ENCODE data around the gene MBP.

Gene MBP

GRCh38 chr18:77096936-77097886 lies 35.4 kb downstream of the MBP start:
- DNase-seq (ENCODE audit: low read depth) = no peak
- TF ChIP-seq CTCF (IDR thresholded peaks at IDR 0.05; ENCODE audit: control insufficient read depth, extremely low read depth, insufficient read depth) = no peak
- no peak overlapping the region for H3K4me3 ChIP-seq (ENCODE audit: low read depth, low read length)

DNA sequence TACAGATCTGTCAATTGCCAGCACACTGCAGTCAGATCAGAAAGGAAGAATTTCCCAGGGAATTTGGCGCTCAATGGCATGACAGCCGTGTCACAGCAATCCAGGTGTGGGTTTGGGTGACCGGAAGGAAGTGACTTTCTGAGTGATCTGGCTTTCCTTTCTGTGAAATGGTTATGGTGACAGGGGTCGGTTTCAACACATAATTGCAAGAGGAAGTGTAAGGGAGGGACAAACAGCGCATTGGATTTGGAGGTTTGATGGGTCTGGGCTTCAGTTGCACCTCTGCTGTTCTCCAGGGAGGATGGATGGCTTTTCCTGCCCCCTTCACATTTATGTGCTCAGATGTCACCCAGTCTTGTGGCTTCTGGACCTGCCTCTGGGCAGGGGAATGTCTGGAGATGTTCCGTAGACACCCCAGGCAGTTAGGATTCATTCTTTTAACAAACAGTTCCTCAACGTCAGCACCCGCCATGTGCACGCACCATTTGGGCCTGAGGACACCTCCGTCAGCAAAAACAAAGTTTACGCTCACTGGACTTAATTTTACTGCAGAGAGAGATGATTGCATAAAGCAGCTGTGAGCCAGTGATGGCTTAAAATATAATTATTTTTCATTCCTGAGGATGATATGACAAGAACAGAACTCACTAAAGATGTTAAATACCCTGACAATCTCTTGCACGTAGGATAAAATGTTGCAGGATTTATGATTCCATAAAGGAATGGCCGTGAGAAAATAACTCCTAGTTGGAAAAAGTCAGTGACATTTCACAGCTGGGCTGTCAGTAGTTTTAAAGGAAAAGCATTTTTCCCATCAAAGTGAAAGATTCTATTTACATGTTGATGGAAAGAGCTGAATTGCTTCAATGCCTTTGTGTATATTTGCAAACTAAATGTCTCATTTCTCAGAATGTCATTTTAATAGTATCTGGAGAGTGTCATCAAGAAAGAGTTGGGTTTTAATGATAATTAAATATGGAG lies 36.9 kb downstream of the MBP start:
- DNase-seq (ENCODE audit: low read depth) = no peak
- no peak for TF ChIP-seq CTCF (IDR thresholded peaks at IDR 0.05; ENCODE audit: control insufficient read depth, extremely low read depth, insufficient read depth)
- H3K4me3 ChIP-seq (ENCODE audit: low read depth, low read length) = no peak overlapping the region

DNA sequence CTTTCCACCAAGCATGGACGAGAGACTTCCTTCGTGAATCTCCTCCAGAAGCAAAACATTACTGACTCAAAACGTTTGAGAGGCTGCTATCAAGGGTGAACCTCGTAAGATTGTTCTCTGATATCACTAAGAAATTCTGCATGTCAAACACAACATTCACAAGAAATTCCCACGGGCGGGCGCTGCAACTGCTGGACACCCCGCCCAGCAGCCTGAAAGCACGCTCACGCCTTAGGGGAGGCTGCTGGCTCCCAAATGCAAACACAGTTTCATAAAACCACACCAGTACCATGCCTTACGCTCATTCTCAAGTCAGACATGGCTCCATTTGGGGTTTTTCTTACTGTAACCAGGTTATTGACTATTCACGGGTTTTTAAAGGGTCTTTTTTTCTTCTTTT lies 39.0 kb downstream of the MBP start:
- no peak for DNase-seq (ENCODE audit: low read depth)
- no peak for TF ChIP-seq CTCF (IDR thresholded peaks at IDR 0.05; ENCODE audit: control insufficient read depth, extremely low read depth, insufficient read depth)
- no peak overlapping the region for H3K4me3 ChIP-seq (ENCODE audit: low read depth, low read length)

- DNase-seq (ENCODE audit: low read depth) = no peak
- H3K4me3 ChIP-seq (ENCODE audit: low read depth, low read length) = no peak overlapping the region
- no peak for TF ChIP-seq CTCF (IDR thresholded peaks at IDR 0.05; ENCODE audit: control insufficient read depth, extremely low read depth, insufficient read depth)
Measured at GRCh38 chr18:77093067-77093430, 39.5 kb downstream of the MBP start.

GRCh38 chr18:77092104-77093066 lies 40.2 kb downstream of the MBP start:
- TF ChIP-seq CTCF (IDR thresholded peaks at IDR 0.05; ENCODE audit: control insufficient read depth, extremely low read depth, insufficient read depth) = no peak
- no peak overlapping the region for H3K4me3 ChIP-seq (ENCODE audit: low read depth, low read length)
- no peak for DNase-seq (ENCODE audit: low read depth)

DNA sequence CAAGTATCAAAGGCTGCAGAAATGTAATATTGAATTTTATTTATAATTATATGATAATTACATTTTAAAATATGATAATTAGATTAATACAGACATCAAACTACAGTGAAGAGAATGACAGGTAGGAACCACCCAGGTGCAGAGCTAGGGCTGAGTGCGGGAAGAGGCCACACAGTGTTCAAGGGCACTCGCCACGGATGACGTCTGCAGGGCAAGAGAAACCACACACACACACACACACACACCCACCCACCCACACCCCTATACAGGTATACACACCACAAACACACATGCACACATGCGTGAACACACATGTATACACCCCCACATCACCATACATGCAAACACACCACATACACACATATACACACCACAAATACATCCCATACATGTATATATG lies 41.2 kb downstream of the MBP start:
- DNase-seq (ENCODE audit: low read depth) = no peak
- H3K4me3 ChIP-seq (ENCODE audit: low read depth, low read length) = no peak overlapping the region
- no peak for TF ChIP-seq CTCF (IDR thresholded peaks at IDR 0.05; ENCODE audit: control insufficient read depth, extremely low read depth, insufficient read depth)
